ENCODE results near the gene POLR2E.

The POLR2E gene

GRCh38 chr19:1109697-1110671, 14.8 kb upstream of the POLR2E start:
- DNase-seq = no peak

GRCh38 chr19:1109032-1109551, 13.9 kb upstream of the POLR2E start:
- no peak for DNase-seq

- DNase-seq = no peak
Measured at GRCh38 chr19:1108291-1109031, 13.3 kb upstream of the POLR2E start.

- DNase-seq = no peak
Measured at GRCh38 chr19:1107661-1108261, 12.6 kb upstream of the POLR2E start.

- no peak for DNase-seq
Measured at GRCh38 chr19:1106841-1107660, 11.9 kb upstream of the POLR2E start.

- no peak for DNase-seq
Measured at GRCh38 chr19:1105873-1106840, 11.0 kb upstream of the POLR2E start.

GRCh38 chr19:1105008-1105872, 10.1 kb upstream of the POLR2E start:
- no peak for DNase-seq

GRCh38 chr19:1104311-1105007, 9.3 kb upstream of the POLR2E start:
- peak; percentile 73 to 74 for DNase-seq

GRCh38 chr19:1103708-1104310, 8.6 kb upstream of the POLR2E start, which contains the start of gene GPX4:
GPX4 (plus strand) TSS chr19:1103994; CDS start chr19:1104044, 50 bp downstream.
- peak; percentile 98 to 99 for DNase-seq

- DNase-seq = no peak
Measured at GRCh38 chr19:1103132-1103707, 8.0 kb upstream of the POLR2E start.

GRCh38 chr19:1102407-1103131, 7.4 kb upstream of the POLR2E start:
- DNase-seq = peak; percentile 55 to 62

- no peak for DNase-seq
Measured at GRCh38 chr19:1101337-1101698, 6.1 kb upstream of the POLR2E start.

- no peak for DNase-seq
Measured at GRCh38 chr19:1098177-1099051, 3.2 kb upstream of the POLR2E start.

GRCh38 chr19:1097810-1098176, 2.6 kb upstream of the POLR2E start:
- no peak for DNase-seq

GRCh38 chr19:1094655-1094977, 559 bp downstream of the POLR2E start:
- DNase-seq = no peak

- DNase-seq = no peak
Measured at GRCh38 chr19:1093811-1094553, 1.2 kb downstream of the POLR2E start.
